ENCODE data around the gene ZBTB49. TPM values are rescaled to one million over a fixed set of nuclear protein-coding genes. Genes with fewer than 3 reads are reported as not detected.
A peak's percentile ranks its signal among the peaks of the same experiment; 100 is the strongest.
"Not testable (repeated sequence)": the region's sequence is repeated elsewhere in the genome, so short reads cannot be mapped to it uniquely, and the experiment has no call there.

Gene ZBTB49
- total RNA-seq, 1 experiment from 2014 or later = 5.6 TPM

DNA sequence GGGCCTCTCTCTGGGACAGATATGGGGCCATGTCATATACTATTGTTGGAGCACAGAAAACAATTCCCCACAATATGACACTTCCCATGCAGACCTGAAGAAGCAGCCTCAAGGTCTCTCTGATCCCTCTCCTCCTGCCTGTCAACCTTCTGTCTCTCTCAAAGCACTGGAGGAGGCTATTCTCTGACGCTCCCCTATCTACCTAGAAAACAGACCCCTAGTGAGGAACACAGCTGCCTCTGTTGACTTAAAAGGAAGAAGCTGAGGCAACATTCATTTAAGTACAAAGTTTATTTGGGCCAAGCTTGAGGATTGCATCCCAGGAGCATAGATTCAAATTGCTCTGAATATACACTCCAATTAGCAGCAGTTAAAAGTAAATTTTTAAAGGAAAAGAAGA, 57.5 kb downstream of the ZBTB49 start:
- ChIA-PET POLR2A (no interaction called here), CTCF (interaction anchor here (1.1 kb wide), 1 partner anchor 20 kb away, joined by 3 read pairs; no protein-coding TSS in a partner anchor)
- peaks cover 13% of the 10 kb centered on the region for H3K9me3 Mint-ChIP-seq
- H3K4me3 Mint-ChIP-seq = no peak overlapping the region
- peaks cover 16% of the 10 kb centered on the region for H3K27me3 Mint-ChIP-seq (ENCODE audit: low read depth)
- DNase-seq (ENCODE audit: low spot score) (no peak), ATAC-seq (no peak)
- TF ChIP-seq, protein P1, sequence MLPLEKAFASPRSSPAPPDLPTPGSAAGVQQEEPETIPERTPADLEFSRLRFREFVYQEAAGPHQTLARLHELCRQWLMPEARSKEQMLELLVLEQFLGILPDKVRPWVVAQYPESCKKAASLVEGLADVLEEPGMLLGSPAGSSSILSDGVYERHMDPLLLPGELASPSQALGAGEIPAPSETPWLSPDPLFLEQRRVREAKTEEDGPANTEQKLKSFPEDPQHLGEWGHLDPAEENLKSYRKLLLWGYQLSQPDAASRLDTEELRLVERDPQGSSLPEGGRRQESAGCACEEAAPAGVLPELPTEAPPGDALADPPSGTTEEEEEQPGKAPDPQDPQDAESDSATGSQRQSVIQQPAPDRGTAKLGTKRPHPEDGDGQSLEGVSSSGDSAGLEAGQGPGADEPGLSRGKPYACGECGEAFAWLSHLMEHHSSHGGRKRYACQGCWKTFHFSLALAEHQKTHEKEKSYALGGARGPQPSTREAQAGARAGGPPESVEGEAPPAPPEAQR (CRISPR knock-in tag; IDR thresholded peaks at IDR 0.05) = no peak
- peak; percentile 40; the same call in 1 of the 2 replicates for TF ChIP-seq ZNF423 (CRISPR knock-in tag; IDR thresholded peaks at IDR 0.05)
- 0 out of 2 replicates have a peak, but pooled peaks cover 3% of the 10 kb centered on the region for H3K4me1 Mint-ChIP-seq
- H3K27ac Mint-ChIP-seq = no peak overlapping the region
- no peaks in the 10 kb centered on the region; the same call in 1 of the 2 replicates for H3K36me3 Mint-ChIP-seq

DNA sequence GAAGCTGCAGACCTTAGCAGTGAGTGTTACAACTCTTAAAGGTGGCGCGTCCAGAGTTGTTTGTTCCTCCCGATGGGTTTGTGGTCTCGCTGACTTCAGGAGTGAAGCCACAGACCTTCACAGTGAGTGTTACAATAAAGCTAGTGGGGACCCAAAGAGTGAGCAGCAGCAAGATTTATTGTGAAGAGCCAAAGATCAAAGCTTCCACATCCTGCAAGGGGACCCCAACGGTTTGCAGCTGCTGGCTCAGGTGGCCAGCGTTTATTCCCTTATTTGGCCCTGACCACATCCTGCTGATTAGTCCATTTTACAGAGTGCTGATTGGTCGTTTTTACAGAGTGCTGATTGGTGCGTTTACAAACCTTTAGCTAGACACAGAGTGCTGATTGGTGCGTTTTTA, 58.5 kb downstream of the ZBTB49 start:
- H3K36me3 Mint-ChIP-seq; H3K27ac Mint-ChIP-seq; POLR2A ChIA-PET; H3K4me1 Mint-ChIP-seq; DNase-seq (ENCODE audit: low spot score); H3K4me3 Mint-ChIP-seq; ATAC-seq: not testable (repeated sequence)
- CTCF ChIA-PET = interaction anchor here (1.0 kb wide), 1 partner anchor 21 kb away, joined by 3 read pairs; no protein-coding TSS in a partner anchor
- peaks cover 16% of the 10 kb centered on the region for H3K27me3 Mint-ChIP-seq (ENCODE audit: low read depth)
- H3K9me3 Mint-ChIP-seq = peaks cover 13% of the 10 kb centered on the region

DNA sequence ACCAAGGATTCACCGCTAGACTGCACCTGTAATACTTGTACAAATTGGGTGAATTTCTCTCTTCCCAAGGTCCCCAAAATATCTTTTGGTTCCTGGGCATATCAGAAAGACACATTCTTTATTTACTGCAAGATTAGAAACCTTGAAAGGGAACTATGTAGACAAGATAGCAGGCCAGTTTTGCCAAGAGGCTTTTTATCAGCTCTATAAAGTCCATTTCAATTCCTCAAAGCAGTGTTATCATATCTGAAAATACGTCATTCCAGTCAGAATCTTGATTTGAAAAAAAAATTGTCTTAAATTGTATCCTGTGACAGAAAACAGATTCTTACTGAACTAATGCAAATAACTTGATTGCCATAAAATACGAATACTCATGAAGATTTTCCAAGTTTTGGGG, 59.8 kb downstream of the ZBTB49 start:
- POLR2A ChIA-PET = no interaction called here
- no peak for ATAC-seq
- no peak overlapping the region for H3K27ac Mint-ChIP-seq
- peaks cover 13% of the 10 kb centered on the region for H3K9me3 Mint-ChIP-seq
- no peak for DNase-seq (ENCODE audit: low spot score)
- no peaks in the 10 kb centered on the region; the same call in 1 of the 2 replicates for H3K36me3 Mint-ChIP-seq
- peaks cover 21% of the 10 kb centered on the region for H3K27me3 Mint-ChIP-seq (ENCODE audit: low read depth)
- H3K4me3 Mint-ChIP-seq = no peak overlapping the region
- 0 out of 2 replicates have a peak, but pooled peaks cover 3% of the 10 kb centered on the region for H3K4me1 Mint-ChIP-seq
- CTCF ChIA-PET = interaction anchor here (0.9 kb wide), 1 partner anchor 23 kb away, joined by 4 read pairs; no protein-coding TSS in a partner anchor
- TF ChIP-seq, protein P2, sequence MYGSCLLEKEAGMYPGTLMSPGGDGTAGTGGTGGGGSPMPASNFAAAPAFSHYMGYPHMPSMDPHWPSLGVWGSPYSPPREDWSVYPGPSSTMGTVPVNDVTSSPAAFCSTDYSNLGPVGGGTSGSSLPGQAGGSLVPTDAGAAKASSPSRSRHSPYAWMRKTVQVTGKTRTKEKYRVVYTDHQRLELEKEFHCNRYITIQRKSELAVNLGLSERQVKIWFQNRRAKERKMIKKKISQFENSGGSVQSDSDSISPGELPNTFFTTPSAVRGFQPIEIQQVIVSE (CRISPR knock-in tag; IDR thresholded peaks at IDR 0.05; ENCODE audit: borderline replicate concordance) = no peak
- TF ChIP-seq, protein P3, sequence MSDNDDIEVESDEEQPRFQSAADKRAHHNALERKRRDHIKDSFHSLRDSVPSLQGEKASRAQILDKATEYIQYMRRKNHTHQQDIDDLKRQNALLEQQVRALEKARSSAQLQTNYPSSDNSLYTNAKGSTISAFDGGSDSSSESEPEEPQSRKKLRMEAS (CRISPR knock-in tag; IDR thresholded peaks at IDR 0.05) = no peak
- TF ChIP-seq CREB1 (CRISPR knock-in tag; IDR thresholded peaks at IDR 0.05) = no peak
- no peak for TF ChIP-seq ZNF423 (CRISPR knock-in tag; IDR thresholded peaks at IDR 0.05)
- no peak for TF ChIP-seq TCF7 (CRISPR knock-in tag; IDR thresholded peaks at IDR 0.05; ENCODE audit: low read depth)
- TF ChIP-seq ELF4 (CRISPR knock-in tag; IDR thresholded peaks at IDR 0.05; ENCODE audit: low read depth) = no peak
- TF ChIP-seq, protein P4, sequence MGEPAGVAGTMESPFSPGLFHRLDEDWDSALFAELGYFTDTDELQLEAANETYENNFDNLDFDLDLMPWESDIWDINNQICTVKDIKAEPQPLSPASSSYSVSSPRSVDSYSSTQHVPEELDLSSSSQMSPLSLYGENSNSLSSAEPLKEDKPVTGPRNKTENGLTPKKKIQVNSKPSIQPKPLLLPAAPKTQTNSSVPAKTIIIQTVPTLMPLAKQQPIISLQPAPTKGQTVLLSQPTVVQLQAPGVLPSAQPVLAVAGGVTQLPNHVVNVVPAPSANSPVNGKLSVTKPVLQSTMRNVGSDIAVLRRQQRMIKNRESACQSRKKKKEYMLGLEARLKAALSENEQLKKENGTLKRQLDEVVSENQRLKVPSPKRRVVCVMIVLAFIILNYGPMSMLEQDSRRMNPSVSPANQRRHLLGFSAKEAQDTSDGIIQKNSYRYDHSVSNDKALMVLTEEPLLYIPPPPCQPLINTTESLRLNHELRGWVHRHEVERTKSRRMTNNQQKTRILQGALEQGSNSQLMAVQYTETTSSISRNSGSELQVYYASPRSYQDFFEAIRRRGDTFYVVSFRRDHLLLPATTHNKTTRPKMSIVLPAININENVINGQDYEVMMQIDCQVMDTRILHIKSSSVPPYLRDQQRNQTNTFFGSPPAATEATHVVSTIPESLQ (CRISPR knock-in tag; IDR thresholded peaks at IDR 0.05) = no peak
- TF ChIP-seq ZBTB21 (CRISPR knock-in tag; IDR thresholded peaks at IDR 0.05; ENCODE audit: borderline replicate concordance) = no peak
- no peak for TF ChIP-seq ZNF317 (CRISPR knock-in tag; IDR thresholded peaks at IDR 0.05; ENCODE audit: borderline replicate concordance, low read depth)
- no peak for TF ChIP-seq FOXJ3 (CRISPR knock-in tag; IDR thresholded peaks at IDR 0.05; ENCODE audit: borderline replicate concordance)
- no peak for TF ChIP-seq HMGA2 (CRISPR knock-in tag; IDR thresholded peaks at IDR 0.05)
- TF ChIP-seq, protein P5, sequence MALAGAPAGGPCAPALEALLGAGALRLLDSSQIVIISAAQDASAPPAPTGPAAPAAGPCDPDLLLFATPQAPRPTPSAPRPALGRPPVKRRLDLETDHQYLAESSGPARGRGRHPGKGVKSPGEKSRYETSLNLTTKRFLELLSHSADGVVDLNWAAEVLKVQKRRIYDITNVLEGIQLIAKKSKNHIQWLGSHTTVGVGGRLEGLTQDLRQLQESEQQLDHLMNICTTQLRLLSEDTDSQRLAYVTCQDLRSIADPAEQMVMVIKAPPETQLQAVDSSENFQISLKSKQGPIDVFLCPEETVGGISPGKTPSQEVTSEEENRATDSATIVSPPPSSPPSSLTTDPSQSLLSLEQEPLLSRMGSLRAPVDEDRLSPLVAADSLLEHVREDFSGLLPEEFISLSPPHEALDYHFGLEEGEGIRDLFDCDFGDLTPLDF (CRISPR knock-in tag; IDR thresholded peaks at IDR 0.05) = no peak
- TF ChIP-seq, protein P6, sequence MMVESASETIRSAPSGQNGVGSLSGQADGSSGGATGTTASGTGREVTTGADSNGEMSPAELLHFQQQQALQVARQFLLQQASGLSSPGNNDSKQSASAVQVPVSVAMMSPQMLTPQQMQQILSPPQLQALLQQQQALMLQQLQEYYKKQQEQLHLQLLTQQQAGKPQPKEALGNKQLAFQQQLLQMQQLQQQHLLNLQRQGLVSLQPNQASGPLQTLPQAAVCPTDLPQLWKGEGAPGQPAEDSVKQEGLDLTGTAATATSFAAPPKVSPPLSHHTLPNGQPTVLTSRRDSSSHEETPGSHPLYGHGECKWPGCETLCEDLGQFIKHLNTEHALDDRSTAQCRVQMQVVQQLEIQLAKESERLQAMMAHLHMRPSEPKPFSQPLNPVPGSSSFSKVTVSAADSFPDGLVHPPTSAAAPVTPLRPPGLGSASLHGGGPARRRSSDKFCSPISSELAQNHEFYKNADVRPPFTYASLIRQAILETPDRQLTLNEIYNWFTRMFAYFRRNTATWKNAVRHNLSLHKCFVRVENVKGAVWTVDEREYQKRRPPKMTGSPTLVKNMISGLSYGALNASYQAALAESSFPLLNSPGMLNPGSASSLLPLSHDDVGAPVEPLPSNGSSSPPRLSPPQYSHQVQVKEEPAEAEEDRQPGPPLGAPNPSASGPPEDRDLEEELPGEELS (CRISPR knock-in tag; IDR thresholded peaks at IDR 0.05) = no peak
- TF ChIP-seq, protein P7, sequence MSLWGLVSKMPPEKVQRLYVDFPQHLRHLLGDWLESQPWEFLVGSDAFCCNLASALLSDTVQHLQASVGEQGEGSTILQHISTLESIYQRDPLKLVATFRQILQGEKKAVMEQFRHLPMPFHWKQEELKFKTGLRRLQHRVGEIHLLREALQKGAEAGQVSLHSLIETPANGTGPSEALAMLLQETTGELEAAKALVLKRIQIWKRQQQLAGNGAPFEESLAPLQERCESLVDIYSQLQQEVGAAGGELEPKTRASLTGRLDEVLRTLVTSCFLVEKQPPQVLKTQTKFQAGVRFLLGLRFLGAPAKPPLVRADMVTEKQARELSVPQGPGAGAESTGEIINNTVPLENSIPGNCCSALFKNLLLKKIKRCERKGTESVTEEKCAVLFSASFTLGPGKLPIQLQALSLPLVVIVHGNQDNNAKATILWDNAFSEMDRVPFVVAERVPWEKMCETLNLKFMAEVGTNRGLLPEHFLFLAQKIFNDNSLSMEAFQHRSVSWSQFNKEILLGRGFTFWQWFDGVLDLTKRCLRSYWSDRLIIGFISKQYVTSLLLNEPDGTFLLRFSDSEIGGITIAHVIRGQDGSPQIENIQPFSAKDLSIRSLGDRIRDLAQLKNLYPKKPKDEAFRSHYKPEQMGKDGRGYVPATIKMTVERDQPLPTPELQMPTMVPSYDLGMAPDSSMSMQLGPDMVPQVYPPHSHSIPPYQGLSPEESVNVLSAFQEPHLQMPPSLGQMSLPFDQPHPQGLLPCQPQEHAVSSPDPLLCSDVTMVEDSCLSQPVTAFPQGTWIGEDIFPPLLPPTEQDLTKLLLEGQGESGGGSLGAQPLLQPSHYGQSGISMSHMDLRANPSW (CRISPR knock-in tag; conservative IDR thresholded peaks at IDR 0.05; ENCODE audit: low read depth) = no peak
- no peak for TF ChIP-seq ATF1 (CRISPR knock-in tag; IDR thresholded peaks at IDR 0.05)
- TF ChIP-seq, protein P8, sequence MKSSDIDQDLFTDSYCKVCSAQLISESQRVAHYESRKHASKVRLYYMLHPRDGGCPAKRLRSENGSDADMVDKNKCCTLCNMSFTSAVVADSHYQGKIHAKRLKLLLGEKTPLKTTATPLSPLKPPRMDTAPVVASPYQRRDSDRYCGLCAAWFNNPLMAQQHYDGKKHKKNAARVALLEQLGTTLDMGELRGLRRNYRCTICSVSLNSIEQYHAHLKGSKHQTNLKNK (CRISPR knock-in tag; IDR thresholded peaks at IDR 0.05) = no peak
- TF ChIP-seq NFE2L1 (CRISPR knock-in tag; IDR thresholded peaks at IDR 0.05) = no peak
- TF ChIP-seq, protein P9, sequence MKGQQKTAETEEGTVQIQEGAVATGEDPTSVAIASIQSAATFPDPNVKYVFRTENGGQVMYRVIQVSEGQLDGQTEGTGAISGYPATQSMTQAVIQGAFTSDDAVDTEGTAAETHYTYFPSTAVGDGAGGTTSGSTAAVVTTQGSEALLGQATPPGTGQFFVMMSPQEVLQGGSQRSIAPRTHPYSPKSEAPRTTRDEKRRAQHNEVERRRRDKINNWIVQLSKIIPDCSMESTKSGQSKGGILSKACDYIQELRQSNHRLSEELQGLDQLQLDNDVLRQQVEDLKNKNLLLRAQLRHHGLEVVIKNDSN (CRISPR knock-in tag; IDR thresholded peaks at IDR 0.05) = no peak
- TF ChIP-seq ESRRA (CRISPR knock-in tag; IDR thresholded peaks at IDR 0.05; ENCODE audit: borderline replicate concordance) = no peak
